NCI-H446 (cell line): ENCODE results near the gene PARPBP.
"Not testable (repeated sequence)": the region's sequence is repeated elsewhere in the genome, so short reads cannot be mapped to it uniquely, and the experiment has no call there.

ENCODE experiments used
- DNase-seq, 2 experiments: peaks; one replicate each; lab custom pipeline; 2025; lab: John Stamatoyannopoulos, UW

The PARPBP gene

DNA sequence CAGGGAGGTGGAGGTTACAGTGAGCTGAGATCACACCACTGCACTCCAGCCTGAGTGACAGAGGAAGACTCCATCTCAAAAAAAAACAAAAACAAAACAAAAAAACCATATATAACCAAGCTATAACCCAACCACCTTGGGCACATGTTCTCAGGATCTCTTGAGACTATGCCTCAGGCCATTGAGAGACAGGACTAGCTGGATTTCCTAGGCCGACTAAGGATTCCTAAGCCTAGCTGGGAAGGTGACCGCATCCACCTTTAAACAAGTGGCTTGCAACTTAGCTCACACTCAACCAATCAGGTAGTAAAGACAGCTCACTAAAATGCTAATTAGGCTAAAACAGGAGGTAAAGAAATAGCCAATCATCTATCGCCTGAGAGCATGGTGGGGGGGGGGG lies 35.2 kb downstream of the PARPBP start:
- DNase-seq = not testable (repeated sequence)

DNA sequence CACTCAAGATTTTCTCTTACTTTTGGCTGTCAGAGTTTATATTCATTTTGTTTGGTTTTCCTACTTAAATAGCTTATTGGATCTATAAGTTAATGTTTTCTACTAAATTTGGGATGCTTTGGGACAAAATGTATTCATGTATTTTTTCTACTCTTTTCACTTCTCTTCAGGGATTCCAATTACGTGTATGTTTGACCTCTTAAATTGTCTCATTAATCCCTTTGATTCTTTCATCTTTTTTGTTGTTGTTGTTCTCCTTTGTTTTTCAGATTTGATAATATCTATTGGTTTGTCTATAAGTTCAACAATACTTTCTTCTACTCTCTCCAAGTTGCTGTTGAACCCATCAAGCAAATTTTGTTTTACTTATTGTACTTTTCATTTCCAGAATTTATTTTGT lies 43.4 kb downstream of the PARPBP start:
- DNase-seq = no peak

DNA sequence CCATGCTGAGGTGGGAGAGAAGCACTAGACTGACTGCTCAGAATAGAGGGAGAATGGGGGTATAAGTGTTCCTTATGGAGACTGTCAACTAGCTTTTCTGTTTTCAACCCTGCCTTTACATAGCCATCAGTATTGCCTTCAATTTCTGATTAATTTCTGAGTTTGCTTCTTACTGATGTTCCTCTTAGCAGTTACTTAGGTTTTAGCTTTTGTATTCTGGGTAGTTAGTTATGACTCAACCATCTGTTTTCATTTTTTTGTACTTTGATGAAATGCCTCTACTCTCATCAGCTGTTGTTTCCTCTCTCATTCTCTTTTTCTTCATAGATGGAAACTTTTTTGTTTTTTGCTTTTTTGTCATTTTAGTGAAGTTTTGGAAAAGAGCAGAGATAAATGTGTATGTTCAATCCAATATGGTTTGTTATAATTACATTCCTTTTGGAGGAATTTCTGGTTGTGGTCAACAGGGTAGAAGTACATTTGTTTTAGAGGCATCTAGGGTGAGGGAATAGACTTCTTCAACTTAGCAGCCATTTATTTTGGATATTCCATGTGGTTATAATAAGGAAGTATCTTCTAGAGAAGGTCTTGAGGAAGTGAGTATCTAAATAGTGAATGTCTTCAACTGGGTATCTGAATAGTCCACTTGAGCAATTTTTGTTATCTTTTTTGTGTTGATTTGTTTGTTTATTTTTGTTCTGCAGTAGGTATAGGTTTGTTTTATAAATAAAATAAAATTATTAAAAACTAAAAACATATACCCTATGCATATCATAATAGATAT lies 48.0 kb downstream of the PARPBP start:
- DNase-seq = no peak

DNA sequence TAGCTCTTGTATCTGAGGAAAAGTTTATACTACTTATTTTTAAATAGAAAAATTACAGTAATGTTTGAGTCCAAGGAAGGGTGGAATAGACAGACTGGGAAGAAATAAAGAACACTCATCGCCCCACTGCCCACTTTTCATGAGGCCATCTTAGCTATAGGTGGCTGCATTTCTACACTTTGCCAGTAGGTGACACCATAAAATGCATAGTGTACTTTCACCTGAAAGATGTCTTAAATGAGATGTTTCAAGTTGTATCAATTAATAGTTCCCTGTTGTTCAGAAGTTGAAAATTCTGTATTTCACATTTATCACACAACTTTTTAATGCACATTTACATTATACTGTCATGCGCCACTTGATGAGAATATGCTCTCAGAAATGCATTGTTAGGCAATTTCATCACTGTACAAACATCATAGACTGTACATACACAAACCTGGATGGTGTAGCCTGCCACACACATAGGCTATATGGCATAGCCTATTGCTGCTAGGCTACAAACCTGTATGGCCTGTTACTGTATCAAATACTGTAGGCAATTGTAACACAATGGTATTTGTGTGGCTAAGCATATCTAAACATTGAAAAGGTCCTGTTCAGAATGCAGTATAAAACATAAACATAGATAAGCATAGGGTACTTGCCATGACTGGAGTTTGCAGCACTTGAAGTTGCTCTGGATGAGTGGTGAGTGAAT lies 50.1 kb downstream of the PARPBP start:
- peak in 1 of 2 experiments; percentile 39 for DNase-seq

DNA sequence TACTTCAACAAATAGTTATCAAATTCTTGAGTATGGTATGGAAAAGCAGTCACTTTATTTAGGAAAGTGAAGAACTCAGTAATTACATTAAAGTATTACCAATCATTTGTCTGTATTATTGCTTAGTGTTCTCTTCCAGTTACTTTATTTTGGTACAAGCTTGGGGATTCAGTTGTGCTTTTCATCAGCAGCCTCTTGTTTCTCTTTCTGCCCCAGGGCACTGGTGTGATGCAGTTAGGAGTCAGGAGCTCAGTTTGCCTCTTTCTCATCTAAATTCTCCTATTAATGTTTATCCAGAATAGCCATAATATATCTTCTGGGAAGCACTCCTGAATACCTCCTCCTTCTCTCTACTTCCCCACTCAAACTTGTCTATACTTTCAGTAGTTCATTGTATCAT lies 52.0 kb downstream of the PARPBP start:
- no peak for DNase-seq

DNA sequence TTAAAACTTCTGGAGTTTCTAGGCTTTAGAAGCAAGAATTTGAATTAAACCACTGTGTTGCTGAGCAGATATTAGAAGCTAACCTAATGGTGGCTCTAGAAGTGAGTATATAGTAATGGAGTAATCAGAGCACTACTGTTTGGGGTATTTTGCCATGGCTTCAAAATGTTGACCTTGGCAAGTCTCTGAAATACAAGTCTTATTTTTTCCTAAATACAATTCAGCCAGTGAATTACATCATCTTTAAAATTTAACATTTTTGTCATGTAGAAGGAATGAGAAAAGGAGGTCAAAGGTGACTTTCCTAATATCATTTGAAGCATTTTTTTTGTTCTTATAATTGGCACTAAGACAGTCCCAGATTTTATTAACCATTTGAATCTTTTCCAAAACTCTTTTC lies 52.5 kb downstream of the PARPBP start:
- DNase-seq = no peak

DNA sequence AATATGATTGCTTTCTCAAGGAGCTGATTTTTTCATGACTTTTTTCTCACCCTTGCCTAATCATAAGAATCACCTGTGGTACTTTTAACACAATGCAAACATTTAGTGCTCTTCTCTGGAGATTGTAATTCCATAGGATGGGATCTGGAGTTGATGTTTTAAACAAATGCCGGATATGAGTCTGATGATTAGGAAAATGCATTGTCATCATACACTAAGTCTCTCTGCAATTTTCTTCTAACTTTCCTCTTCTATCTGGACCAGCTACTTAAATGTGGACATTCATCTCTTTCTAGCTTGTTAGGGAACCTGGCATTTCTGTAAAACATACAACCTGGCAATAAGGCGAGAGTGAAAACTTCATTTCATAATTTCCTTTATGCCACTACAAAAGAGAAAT lies 54.1 kb downstream of the PARPBP start:
- DNase-seq = no peak

DNA sequence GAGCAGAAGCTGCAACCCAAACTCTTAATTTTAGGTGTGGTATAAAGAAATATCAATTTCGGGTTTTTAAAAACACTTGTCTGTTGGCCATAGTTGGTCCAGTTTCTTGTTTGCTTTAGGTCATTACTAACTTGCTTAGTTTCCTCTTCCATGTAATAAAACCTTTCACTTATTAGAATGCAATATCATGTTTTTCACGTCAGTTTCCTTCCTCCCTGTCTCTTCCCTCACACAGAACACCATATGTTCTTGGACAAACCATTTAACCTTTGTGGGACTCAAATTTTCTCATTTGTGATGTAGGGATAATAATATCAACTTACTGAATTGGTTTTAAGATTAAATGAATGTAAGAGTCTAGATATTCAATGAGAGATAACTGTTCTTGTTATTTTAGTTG lies 54.8 kb downstream of the PARPBP start:
- DNase-seq = no peak

DNA sequence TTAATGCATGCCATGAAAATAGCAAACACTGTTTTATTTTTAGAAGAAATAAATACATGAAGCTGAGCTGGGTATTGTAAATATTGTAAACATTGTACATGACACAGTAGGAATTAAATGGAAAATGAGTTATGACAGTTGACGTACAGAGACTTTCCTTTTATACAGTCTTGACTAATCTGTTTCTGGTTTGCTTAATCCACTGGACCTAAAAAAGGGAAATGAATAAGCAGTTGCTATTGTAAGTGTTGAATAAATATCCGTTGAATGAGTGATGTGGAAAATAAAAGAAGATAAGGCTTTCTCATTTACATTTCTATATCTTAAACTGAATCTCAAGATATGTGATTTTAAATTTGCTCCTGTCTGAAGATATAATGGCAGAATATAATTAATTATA lies 62.7 kb downstream of the PARPBP start:
- no peak for DNase-seq

DNA sequence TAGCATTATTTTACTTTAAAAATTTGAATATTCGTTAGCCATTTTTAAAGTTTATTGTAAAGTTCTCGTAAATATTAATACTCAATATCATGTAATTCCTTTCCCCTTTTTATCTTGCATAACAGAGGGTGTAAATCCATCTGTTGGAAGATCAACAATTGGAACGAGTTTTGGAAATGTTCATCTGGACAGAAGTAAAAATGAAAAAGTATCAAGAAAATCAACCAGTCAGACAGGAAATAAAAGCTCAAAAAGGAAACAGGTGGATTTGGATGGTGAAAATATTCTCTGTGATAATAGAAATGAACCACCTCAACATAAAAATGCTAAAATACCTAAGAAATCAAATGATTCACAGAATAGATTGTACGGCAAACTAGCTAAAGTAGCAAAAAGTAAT lies 75.8 kb downstream of the PARPBP start:
- DNase-seq = no peak

DNA sequence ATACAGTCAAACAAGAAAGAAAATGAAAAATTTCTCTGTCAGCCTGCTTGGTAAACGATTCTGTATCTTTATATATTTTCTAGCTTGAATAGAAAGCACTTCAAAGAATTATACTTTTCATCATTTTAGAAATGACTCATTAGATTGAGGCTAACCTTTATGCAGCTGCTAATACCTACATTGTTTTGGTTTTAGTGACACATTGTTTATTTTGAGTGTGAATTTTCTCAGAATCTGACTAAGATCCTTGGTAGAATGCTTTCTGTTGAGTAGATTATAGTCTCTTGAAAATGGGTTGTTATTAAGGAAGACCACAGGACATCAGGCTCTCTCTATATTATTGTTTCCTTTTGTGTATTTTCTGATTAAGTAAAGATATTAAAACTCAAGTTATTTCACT lies 77.8 kb downstream of the PARPBP start, which contains the start of gene PMCH:
PMCH (minus strand) TSS at position 45 of the 400 bp plus-strand sequence. CDS start 63 bp downstream, outside the sequence.
- no peak for DNase-seq

DNA sequence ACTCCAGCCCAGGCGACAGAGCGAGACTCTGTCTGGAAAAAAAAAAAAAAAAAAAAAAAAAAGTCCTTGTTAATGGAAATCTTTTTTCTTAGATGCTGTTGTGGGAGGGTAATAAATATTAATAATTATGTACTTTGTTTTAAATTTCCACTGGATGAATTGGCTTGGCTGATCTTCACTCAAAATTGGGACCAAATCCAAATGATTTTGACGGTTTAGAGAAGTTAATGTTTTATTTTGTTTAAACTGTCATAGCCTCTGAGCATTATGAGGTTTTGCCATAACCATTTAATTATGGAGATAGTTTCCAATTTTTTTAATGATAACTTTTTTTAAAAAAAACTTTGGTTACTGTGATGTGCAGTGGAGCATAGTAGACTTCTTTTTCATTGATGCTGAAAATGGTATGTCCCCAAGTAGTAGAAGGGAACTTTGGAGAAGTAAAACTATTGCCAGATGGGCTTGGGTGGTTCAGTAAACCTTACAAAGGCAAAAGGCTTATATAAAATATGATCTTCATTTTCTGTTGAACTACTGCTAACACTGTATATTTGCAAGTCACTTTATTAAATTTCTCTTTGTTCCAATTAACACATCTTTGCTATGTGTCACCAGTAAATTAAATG lies 81.6 kb downstream of the PARPBP start:
- no peak for DNase-seq

DNA sequence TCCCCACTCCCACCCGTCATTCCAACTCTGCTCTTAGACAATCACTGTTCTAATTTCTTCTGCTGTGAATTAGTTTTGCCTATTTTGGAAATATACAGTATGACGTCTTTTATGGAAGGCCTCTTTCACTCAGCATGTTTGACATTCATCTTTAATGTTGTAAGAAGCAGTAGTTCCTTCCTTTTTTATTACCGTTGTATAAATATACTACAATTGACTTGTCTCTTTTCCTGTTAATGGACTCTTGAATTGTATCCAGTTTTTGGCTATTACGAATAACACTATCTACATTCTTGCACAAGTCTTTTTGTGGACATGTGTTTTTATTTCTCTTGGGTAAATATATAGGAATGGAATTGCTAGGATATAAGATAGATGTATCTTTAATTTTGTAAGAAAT lies 82.6 kb downstream of the PARPBP start:
- DNase-seq = no peak

DNA sequence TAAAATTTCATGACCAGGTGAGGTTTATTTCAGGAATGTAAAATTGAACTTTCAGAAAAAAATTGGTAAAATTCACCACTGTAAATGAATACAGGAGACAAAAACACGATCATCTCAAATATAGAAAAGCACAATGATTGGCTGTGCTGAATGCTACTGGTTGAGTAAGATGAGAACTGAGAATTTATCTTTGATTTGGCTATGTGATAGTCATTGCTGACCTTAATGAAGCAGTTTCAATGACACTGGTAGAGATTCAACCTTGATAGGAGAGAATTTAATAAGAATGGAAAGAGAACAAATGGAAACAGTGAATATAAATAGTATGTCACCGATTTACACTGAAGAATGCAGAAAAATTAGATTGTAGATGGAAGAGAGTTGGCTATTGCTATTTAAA lies 84.0 kb downstream of the PARPBP start:
- no peak for DNase-seq

DNA sequence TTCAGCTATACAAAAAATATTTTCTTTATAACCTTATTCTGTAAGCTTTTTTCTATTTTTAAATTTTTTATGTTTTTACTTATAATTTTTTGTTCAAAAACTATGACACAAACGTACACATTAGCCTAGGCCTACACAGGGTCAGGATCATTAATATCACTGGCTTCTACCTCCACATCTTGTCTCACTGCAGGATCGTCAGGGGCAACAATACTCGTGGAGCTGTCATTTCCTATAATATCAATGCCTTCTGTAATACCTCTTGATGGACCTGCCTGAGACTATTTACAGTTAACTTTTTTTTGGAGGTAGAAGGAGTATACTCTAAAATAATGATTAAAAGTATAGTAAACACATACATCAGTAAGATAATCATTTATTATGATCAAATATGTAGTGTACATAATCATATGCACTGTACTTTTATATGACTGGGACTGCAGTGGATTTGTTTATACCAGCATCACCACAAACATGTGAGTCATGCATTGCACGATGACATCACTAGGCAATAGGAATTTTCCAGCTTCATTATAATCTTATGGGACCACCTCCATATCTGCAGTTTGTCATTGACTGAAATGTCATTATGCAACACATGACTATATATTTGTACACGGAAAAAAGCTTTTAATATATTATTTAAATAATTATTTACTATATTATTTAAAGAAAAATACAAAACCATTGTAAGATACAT lies 96.2 kb downstream of the PARPBP start:
- DNase-seq = no peak

DNA sequence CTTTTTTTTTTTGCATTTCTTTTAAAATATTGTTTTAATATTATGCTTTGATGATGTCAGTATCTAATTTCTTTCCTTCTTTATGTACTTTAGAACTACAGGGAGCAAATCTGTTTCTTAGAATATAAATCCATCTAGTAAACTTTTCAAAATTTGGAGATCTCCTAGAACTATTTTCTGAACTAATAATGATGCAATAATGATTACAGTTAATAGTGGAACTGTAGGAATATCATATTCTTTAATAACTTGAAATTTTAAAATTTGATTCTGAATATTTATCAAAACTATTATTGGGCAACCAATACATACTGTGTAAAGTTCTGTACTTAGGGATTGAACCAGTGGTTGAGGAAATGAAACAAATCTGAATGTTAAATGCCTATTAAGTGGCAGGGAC lies 100.8 kb downstream of the PARPBP start:
- DNase-seq = no peak

DNA sequence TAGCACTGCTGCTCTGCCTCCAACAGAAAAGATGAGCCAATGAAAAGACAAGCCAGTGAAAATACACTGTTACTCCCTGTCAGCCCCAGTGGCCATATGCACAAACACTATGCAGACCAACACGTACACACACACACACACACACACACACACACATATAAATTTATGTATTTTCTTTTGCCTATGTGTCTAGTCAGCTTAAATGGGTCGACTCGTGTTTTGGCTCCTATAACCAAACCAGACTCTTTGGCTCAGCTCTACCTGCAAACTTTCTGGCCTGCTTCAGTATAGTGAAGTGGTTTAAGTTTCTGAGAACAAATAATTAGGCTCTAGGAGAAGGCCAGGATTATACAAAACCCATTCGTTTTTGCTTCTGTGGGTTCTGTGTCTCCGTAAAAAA lies 108.0 kb downstream of the PARPBP start:
- no peak for DNase-seq

DNA sequence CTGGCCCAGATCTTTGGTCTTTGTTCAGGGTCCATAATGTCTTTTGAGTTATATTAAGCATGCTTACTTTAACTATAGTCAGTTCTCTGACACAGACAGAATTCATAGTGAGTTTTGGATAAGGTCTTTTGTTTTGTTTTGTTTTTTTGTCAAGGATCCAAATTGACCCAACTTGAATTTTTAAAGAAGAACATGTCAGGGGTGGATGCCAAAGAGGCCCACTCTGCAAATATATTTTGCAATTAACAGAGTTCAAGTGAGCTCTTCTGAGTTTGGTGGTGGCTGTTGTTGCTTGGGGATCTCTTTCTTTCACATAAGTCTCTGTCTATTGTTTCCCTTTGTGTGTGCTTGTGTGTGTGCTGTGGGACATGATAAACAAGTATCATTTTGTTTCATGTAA lies 112.1 kb downstream of the PARPBP start:
- DNase-seq = no peak

DNA sequence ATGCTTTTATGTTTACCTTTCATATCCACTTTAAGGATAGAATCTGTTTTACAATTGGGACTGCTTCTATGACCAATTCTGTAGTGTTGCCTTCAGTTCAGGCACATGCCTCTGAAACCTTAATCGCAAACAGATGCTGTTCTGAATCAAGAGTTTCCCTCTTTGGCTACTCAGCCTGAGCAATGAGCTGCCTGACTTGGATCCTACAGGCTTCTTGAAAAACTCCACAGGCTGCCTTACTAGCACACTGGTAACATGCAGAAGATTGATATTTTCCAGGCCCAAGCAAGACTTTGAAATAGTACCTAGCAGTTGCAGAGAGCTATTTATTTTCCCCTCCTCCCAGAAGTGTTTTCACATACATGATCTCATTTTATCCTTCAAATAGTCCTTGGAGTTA lies 112.5 kb downstream of the PARPBP start:
- no peak for DNase-seq

DNA sequence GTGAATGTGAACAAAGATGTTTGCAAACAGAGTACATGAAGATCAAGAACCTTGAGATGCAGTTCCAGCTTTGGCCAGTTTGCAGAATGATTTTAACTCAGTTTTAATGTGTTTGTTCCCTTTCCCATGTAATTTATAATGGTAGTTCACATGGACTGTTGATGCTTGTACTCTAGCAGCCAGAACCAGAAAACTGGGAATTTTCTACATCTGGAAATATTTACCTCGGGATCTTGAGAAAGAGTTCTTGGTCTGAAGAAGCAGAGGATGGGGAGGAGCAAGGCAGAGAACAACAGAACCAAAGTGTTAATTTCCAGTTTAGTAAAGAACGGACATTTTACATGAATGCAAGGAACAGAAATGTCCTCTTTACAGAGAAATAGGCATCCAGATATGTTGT lies 114.6 kb downstream of the PARPBP start:
- DNase-seq = no peak

DNA sequence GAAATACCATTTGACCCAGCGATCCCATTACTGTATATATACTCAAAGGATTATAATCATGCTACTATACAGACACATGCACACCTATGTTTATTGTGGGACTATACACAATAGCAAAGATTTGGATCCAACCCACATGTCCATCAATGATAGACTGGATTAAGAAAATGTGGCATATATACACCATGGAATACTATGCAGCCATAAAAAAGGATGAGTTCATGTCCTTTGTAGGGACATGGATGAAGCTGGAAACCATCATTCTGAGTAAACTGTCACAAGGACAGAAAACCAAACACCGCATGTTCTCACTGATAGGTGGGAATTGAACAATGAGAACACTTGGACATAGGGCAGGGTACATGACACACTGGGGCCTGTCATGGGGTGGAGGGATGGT lies 120.9 kb downstream of the PARPBP start:
- DNase-seq = not testable (repeated sequence)
